GM19468 (cell line): ENCODE data around the gene MAPT.
"Not testable (repeated sequence)": the region's sequence is repeated elsewhere in the genome, so short reads cannot be mapped to it uniquely, and the experiment has no call there.

Experiments
- ATAC-seq: cut with Tn5 transposase; IDR thresholded peaks from one replicate; pipeline ENCODE4 v1.9.1; 2021; ENCODE audit warnings: mild to moderate bottlenecking, moderate library complexity, moderate number of reproducible peaks; ENCODE audit not compliant: unreplicated experiment; ENCODE audit errors: extremely low read depth

Gene MAPT

GRCh38 chr17:45895969-45896785 is 1.8 kb downstream of the MAPT start:
- no peak for ATAC-seq

GRCh38 chr17:45896803-45897693 is 2.7 kb downstream of the MAPT start:
- ATAC-seq, result no peak

- no peak for ATAC-seq
Observed at GRCh38 chr17:45900136-45900535, 5.8 kb downstream of the MAPT start.

GRCh38 chr17:45900723-45901415 is 6.5 kb downstream of the MAPT start:
- no peak for ATAC-seq

GRCh38 chr17:45902892-45903346 is 8.6 kb downstream of the MAPT start:
- ATAC-seq, result no peak

- ATAC-seq, result no peak
Observed at GRCh38 chr17:45904866-45905265, 10.5 kb downstream of the MAPT start.

- ATAC-seq, result no peak
Observed at GRCh38 chr17:45905814-45906213, 11.5 kb downstream of the MAPT start.

GRCh38 chr17:45906237-45906636 is 11.9 kb downstream of the MAPT start:
- no peak for ATAC-seq

- ATAC-seq, result no peak
Observed at GRCh38 chr17:45906927-45907622, 12.7 kb downstream of the MAPT start.

GRCh38 chr17:45907750-45908395 is 13.5 kb downstream of the MAPT start:
- ATAC-seq, result no peak

GRCh38 chr17:45908460-45908859 is 14.1 kb downstream of the MAPT start:
- ATAC-seq, result no peak

- no peak for ATAC-seq
Observed at GRCh38 chr17:45908935-45909334, 14.6 kb downstream of the MAPT start.

GRCh38 chr17:45910667-45911066 is 16.3 kb downstream of the MAPT start:
- ATAC-seq, result no peak

- no peak for ATAC-seq
Observed at GRCh38 chr17:45912319-45912718, 18.0 kb downstream of the MAPT start.

- ATAC-seq, result not testable (repeated sequence)
Observed at GRCh38 chr17:45913030-45913429, 18.7 kb downstream of the MAPT start.

GRCh38 chr17:45914047-45914717 is 19.8 kb downstream of the MAPT start:
- no peak for ATAC-seq

GRCh38 chr17:45915263-45915662 is 20.9 kb downstream of the MAPT start:
- ATAC-seq, result no peak

- no peak for ATAC-seq
Observed at GRCh38 chr17:45917081-45917480, 22.7 kb downstream of the MAPT start.

GRCh38 chr17:45918241-45918745 is 23.9 kb downstream of the MAPT start:
- no peak for ATAC-seq
